GM19463 (cell line): ENCODE data around the gene TEX12.
"Not testable (repeated sequence)": the region's sequence is repeated elsewhere in the genome, so short reads cannot be mapped to it uniquely, and the experiment has no call there.

Experiments used
- ATAC-seq: cut with Tn5 transposase; IDR thresholded peaks from one replicate; pipeline ENCODE4 v1.9.1; 2021; ENCODE audit warnings: mild to moderate bottlenecking, moderate library complexity; ENCODE audit not compliant: unreplicated experiment

Gene TEX12

DNA sequence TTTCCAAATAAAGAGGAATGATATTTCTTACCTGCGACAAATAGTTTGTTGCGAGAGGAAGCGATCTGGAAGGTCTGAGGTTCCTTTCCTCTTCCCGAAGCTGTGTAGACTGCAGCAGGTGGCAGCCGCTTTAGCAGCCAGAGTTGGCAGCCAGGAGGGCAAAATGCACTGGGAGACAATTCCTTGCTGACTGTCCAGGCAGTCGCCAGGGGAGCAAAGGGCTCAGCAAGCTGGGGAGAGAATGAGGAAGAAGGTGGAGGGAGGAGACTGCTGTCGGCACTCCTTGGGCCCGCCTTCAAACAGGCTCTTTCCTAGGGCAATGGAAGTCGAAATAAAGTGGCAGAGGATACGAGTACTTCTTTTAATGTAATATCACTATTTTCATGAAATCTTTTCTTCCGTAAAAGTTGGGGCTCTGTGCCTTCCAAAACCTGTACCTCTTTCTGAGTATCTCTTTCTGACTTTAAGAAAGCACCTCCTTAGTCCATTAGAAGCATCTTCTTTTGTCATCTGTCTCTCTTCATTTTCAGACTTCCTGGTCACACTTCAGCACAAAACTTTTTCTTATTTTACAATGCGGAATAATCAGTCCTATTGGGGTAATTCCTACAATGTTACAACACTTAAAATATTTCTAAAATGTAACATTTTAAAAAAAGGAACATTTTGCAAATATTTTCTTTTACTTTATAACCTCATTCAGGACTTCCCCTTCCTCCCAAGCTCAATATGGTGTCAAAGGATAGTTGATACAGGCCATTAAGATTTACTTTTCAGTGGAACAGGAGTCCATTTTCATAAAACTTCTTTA is 3.1 kb upstream of the TEX12 start, which contains the start of gene IL18:
TSS of gene IL18 (minus strand) at position 220 of the 811 bp plus-strand sequence. CDS start 9,041 bp downstream, outside the sequence.
- no peak for ATAC-seq

DNA sequence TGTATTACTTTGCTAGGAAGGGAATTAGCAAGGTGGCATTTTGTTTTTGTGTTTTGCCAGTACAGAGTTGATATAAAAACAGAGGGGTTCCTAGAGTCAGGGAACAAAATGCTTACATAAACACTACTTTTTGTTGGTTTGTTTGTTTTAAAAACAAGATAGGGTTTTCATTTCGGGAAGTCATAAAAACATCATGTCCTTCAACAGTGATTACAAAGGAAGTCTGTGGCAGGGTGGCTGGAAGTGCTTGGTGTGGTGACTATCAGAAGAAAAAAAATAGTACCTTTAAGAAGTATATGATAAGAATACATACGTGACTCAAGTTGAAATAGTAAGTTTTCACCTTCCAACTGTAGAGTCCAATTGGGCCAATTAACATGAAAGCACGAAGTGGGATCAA is 2.1 kb upstream of the TEX12 start:
- ATAC-seq: no peak

DNA sequence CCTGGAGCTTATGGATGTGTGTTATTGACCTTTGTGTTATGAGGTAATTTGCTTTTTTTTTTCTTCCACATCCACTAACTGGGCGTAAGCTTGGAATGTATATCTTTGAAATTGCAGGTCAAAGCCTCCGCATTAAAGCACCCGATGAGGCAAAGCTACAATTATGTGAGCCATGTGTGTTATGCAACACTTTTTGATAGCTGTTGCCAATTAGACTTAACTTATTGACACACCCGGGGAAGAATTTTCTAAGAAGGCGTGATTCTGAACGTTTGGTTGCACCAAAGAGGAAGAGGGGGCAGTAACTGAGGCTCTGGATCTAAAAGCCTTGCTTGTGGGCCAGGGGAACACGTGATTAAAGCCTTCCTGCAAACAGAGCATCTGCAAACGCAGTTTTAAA is 610 bp upstream of the TEX12 start:
- no peak for ATAC-seq

DNA sequence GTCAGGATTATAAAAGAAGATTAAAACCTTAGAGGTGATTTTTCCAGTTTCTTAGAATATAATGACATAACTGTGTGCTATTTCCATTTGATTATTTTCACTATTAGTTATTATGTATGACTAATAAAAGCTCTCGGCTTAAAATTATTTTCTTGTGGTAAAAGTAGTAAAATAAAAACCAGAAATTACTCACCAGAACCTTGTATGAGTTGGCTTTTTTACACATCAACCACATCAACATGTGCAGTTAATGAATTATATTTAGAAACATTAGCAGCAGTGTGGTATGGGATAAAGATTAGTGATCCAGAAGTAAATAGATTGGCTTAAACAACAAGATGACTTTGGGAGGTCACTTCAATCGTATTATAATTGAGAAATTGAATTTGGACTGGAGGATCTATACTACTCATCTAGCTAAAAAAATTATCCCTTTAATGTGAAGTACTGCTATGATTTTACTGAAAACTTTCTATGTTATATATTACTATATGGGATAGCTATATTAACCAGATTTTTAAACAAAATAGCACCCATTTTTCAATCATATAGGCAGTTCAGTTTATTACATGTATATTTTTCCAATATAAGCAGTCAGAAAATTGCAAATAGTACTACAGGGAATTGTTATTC is 5.3 kb downstream of the TEX12 start:
- ATAC-seq: peak; percentile 68

DNA sequence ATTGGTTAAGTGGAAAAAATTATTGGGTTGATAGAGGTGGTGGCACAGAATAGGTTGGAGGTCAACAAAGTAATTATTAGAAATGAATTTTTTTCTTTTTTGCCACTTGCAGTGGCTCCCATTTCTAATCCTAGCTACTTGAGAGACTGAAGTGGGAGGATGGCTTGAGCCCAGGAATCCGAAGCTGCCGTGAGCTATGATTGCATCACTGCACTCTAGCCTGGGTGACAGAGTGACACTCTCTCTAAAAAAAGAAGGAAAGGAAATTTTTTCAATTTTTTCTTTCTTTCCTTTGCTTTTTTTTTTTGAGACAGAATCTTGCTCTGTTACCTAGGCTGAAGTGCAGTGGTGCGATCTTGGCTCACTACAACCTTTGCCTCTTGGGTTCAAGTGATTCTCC is 6.0 kb downstream of the TEX12 start:
- ATAC-seq: no peak

DNA sequence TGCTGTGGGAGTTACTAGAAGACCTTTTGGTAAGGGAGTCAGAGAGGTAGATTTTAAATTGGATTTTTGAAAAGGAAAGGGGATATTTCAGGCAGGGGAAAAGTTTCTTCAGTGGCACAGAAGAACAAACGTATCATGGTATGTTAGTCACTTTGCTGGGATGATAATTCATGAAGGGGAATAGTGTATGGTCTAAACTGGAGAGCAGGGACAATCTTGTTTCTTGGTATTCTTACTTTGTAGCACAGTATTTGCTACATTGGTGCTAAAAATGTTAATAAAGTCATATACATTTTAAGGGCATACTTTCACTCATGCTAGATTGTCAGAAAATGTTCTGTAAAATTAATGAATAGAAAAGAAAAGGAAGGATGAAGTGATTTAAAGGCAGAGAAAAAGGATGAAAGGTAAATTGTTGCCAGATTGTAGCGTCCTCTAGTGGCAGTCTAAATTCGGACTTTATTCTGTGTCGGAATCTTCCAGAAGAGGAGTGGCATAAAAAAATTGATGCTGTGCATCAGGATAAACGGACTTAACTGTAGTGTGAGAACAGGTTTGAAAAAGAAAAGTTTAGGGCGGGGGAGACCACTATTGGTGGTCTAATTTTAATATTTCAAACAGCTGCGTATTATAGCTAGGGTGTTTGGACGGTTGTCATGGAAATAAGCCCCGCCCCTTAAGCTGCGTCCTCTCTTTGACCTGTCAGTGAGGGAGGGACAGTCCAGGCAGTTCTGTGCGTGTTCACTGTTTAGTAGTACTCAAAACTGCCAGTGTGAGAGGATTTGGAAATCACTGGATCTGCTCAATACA is 7.8 kb downstream of the TEX12 start, which contains the start of gene BCO2:
TSS of gene BCO2 (plus strand) at position 724 of the 810 bp plus-strand sequence. CDS start 90 bp downstream, outside the sequence.
- ATAC-seq: peak; percentile 43

DNA sequence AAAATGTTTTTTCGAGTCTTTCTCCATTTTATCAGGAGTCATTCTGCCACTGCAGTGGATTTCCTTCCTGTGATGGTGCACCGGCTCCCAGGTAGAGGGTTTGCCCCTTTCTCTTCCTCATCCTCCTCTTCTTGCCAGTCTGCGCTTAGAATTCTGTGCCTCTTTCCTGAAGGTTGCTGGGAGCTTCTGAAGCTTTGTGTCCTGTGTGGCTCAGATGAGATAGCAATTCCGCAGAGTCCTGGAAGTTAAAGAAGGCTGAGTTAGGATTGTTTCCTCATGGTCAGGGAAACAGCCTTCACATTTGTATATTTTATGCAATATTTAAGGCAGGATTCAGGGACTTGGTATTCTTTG is 8.4 kb downstream of the TEX12 start:
- ATAC-seq: no peak

DNA sequence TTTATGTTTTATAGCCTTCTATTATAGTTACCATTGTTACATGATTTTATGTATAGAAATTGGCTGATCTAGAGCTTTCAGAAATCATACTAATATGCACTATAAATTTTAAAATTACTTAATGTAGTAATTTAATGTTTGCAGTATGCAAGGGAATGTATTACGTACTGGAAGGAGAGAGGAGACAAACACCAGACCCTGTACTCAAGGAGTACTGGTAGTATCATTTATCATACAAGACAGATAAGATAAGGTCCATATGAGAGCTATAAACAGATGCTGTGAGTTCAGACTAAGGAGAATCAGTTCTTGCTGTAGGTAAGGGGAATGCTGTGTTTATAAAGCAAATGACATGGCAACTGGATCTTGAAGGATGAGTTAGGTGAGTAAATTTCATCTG is 8.9 kb downstream of the TEX12 start:
- ATAC-seq: no peak

DNA sequence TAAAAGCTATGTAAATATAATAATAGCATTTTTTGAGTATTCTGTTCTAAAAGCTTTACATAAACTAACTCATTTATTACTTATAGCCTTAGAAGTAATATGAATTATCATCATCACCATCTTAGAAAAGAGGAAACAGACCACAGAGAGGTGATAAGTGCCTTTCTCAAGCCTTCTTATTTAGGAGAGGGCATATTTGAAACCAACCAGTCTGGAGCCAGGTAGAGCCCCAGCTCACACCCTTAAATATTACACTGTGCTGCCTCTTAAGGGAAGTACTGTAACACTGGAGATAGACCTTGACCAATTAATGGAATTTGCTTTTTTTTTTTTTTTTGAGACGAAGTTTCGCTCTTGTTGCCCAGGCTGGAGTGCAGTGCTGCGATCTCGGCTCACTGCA is 10.4 kb downstream of the TEX12 start:
- ATAC-seq: no peak

DNA sequence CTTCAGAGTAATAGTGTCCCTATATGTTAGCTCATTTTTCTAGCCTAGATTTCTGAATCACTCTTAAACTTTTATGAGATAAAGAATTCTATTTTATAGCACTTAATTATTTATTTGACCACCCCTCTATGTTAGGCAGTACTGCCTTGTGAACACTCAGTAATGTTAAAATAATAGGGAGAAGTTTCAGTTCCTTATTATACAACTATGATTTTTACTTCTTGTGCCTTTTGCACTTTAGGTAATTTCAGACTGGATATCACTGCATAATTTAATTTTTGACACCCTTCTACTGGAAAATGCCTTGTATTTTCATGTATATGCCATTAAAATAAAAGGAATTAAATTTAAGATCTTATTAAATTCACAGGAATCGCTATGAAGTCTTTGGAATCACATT is 11.3 kb downstream of the TEX12 start:
- ATAC-seq: no peak

DNA sequence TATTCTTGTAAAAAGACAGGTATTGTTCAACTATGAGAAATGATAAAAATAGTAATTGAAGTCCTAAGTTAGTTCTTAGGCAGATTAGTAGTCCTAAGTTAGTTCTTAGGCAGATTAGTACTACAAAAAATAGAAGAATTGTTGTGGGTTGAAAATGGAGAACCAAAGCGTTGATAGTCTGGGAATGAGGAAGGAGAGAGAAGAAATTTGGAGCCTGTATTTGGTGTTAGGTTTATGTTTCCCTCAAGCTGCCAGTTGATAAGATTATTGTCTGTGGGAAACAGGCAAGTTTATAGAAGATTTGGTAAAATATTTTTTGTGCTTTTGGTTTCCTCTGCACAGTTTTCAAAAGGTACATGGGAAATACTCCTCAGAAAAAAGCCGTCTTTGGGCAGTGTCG is 11.8 kb downstream of the TEX12 start:
- ATAC-seq: no peak

DNA sequence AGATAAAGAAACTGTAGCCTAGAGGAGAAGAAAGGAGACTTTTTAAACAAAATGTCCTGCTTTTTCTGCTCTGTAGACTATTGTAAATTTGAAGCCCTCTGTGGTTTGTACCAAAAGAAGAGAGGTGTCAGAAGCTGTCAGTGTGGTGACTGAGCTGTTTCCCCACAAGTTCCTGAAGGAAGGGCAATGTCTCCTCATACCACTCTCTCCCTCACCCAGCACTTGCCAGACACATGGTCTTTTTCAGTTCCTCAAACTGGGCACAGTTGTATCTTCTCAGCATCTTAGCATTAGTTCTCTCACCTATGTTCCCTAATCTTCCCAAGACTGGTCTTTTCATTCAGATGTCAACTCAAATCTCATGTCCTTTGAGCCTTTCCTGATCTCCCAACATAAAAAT is 12.4 kb downstream of the TEX12 start:
- ATAC-seq: peak; percentile 80

DNA sequence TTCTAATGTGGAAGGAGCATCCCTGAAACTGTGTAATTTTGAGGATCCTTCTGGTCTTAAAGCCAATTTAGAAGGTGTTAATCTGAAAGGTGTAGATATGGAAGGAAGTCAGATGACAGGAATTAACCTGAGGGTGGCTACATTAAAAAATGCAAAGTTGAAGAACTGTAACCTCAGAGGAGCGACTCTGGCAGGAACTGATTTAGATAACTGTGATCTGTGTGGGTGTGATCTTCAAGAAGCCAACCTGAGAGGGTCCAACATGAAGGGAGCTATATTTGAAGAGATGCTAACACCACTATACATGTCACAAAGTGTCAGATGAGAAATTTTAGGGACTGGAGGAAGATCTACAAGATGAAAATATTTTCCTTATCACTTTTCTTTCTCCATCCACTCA is 15.7 kb downstream of the TEX12 start:
- no peak for ATAC-seq

DNA sequence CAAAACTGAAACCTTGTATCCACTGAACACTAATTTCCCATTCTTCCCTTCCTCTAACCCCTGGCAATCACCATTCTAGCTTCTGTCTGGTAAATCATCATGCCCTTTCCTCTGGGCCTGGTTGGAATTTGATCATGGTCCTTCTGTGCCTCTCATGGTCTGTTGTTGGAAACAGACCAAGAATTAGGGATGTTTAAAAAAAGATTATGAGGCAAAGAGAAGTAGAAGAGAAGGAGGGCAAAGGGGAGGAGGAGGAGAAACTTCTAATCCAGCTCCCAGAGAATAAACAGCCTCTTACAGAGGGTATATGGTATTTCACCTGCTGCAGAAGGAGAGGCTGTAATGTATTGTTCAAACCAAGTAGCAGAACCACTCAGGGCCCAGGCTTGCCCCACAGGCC is 18.7 kb downstream of the TEX12 start:
- ATAC-seq: no peak

DNA sequence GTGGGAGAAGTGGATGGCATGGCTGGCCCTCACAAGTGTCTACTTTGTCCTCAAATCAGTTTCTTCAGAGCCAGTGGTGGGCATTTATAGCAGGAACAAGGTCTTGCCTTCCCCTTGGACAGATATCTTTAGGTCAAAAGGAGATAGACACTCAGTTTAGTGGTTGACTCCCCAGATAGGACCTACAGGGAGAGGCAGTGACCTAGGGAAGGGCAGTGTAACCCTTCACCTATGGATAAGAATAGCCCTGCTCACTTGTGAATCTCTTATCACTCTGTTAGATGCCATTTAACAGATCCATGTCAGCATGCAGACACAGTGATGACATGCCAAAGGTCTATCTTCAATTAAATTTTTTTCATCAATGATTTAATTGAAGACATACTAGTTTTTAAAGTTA is 19.1 kb downstream of the TEX12 start:
- no peak for ATAC-seq

DNA sequence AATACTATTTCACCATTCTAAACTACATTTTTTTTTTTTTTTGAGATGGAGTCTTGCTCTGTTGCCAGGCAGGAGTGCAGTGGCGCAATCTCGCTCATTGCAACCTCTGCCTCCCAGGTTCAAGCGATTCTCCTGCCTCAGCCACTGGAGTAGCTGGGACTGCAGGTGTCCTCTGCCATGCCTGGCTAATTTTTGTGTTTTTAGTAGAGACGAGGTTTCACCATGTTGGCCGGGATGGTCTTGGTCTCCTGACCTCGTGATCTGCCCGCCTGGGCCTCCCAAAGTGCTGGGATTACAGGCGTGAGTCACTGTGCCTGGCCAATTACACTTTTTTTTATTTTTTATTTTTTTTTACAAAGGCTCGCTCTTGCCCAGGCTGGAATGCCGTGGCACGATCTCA is 27.9 kb downstream of the TEX12 start:
- not testable (repeated sequence) for ATAC-seq

DNA sequence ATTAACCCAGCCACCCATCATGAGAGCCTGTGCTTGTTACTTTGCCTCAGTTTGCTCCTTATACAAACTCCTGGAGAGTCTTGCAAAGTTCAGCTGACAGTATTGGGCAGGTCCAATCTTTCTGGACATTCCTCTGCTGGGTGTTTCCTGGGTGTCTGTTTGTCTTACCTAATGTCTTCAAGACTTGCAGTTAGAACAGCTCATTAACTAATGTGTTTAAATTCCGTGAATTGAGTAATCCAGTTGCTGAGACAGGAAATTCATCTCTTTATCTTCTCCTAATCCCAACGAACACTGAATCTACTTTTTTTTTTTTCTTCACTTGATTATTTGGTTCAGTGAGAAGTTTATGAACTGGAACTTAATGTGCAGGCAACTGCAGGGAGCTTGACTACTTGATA is 28.8 kb downstream of the TEX12 start:
- no peak for ATAC-seq

DNA sequence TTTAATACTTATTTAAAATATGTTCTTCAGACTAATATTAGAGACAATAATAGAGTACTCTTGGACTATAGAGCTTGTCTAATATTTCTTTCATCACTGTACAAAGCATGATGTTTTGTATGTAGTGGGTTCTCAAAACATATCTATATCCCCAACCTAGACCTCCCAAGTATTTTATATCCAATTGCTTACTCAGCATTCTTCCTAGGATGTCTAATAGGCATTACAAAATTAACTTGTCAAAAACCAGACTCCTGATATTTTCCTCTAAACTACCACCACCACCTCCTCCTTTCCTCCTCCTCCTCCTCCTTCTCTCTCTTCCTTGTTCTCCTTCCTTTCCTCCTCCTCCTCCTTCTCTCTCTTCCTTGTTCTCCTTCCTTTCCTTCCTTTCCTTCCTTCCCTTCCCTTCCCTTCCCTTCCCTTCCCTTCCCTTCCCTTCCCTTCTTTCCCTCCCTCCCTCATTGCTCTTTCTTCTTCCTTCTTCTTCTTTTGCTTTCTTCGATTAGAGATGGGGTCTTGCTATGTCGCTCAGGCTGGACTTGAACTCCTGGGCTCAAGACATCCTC is 29.4 kb downstream of the TEX12 start:
- ATAC-seq: no peak

DNA sequence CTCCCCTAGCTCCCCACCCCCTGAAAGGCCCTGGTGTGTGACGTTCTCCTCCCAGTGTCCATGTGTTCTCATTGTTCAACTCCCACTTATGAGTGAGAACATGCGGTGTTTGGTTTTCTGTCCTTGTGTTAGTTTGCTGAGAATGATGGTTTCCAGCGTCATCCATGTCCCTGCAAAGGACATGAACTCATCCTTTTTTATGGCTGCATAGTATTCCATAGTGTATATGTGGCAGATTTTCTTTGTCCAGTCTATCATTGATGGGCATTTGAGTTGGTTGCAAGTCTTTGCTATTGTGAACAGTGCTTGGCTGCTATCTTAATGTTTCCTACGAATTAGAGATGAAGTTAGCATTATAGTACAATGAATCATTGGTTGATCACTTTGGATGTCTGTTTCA is 31.9 kb downstream of the TEX12 start:
- not testable (repeated sequence) for ATAC-seq

DNA sequence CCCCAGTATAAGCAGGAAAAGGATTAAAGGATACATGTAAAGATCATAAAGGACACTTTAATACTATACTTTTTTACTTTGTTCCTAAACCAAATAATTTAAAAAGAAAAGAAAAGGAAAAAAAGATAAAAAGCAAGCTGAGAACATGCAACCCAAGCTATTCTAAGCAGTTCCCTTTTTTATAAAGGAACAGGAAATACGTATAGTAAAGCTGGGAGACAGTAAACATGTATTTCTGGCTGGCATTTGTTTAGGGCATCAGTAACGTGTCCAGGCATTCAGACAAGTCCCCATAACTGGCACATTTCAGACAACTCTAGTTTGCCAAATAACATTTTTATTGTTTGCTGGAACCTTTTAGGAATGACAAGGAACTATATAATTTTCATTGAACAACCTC is 33.1 kb downstream of the TEX12 start:
- ATAC-seq: no peak

DNA sequence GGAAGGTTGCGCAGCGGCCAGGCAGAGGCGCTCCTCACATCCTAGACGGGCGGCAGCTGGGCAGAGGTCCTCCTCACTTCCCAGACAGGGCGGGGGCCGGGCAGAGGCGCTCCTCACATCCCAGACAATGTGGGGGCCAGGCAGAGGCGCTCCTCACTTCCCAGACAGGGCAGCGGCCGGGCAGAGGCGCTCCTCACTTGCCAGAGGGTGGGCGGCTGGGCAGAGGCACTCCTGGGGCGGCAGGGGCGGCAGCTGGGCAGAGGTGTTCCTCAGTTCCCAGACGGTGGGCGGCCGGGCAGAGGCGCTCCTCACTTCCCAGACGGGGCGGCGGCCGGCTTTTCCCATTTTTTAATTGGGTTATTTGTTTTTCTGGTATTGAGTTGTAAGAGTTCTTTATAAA is 38.9 kb downstream of the TEX12 start:
- ATAC-seq: no peak
